DMS53 treated with DMSO at 0.1 percent for 48 hours (cell line): ENCODE results near the gene TMEM94.
A peak's percentile ranks its signal among the peaks of the same experiment; 100 is the strongest.

Source experiments
- DNase-seq: peaks from one replicate; lab custom pipeline; 2025; ENCODE audit not compliant: unreplicated experiment; lab: John Stamatoyannopoulos, UW

TMEM94 gene

DNA sequence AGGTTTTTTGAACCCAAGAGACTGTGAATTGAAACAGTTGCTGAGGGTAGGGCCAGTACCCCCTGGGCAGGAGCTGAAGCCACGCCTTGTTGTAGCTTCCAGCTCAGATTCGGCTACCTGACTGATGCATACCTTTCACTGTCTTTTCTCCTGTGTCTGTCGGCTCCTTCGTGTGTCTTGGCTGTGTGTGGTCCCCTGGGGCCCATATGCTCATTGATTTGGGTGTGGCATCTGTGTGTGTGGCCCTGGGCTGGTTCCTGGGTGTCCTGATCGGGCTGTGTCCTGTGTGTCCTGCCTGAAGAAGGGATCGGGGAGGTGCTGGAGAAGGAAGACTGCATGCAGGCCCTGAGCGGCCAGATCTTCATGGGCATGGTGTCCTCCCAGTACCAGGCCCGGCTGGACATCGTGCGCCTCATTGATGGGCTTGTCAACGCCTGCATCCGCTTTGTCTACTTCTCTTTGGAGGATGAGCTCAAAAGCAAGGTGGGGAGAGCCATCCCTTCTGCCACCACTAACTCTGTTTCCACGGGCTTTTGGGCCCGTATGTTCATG, 38.0 kb downstream of the TMEM94 start:
- no peak for DNase-seq

DNA sequence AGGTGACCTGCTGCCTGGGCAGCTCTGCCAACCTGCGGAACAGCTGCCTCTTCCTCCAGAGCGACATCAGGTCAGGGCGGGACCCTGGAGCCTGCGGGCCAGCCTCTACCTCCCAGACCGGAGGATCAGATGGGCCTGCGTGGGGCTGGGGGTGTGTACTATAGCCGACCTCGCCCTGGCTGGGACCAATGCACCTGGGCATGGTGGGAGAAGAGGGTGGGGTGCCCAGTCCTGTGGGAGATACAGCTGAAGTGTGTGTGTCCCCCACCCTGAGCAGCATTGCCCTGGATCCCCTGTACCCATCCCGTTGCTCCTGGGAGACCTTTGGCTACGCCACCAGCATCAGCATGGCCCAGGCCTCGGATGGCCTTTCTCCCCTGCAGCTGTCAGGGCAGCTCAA, 39.6 kb downstream of the TMEM94 start:
- DNase-seq = no peak

DNA sequence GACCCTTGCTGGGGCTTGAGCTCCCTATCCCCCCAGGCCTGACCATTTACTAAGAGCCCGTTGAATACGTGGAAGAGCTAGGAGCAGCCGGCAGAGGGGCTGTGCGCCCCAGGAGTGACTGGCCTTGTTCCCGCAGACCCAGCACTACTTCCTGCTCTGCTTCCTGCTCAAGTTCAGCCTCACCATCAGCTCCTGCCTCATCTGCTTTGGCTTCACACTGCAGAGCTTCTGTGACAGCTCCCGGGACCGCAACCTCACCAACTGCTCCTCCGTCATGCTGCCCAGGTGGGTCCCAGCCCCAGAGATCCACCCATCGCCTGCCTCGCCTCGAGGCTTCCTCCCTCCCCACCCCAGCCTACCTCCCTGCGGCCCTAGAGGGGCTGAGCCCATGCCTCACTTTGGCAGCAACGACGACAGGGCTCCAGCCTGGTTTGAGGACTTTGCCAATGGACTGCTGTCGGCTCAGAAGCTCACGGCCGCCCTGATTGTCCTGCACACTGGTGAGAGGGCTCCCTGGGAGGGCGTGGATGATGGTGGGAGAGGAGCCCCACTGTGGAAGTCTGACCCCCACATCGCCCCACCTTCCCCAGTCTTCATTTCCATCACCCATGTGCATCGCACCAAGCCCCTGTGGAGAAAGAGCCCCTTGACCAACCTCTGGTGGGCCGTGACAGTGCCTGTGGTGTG, 41.7 kb downstream of the TMEM94 start:
- no peak for DNase-seq

DNA sequence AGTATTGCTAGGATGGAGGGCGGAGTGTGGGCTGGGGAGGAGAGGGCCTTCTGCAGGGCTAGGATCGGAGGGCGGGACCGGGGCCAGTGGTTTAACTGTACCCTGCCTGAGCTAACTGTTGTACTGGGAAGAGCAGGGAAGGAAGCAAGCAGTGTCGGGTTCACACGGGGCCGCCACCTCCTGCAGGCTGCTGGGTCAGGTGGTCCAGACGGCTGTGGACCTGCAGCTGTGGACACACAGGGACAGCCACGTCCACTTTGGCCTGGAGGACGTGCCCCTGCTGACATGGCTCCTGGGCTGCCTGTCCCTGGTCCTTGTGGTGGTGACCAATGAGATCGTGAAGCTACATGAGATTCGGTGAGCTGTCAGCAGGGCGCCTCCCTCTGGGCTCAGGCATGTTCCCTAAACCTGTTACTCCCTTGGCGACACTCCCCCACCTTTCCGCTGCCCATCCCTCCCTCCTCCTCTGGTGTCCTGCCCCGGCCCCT, 42.3 kb downstream of the TMEM94 start:
- no peak for DNase-seq

DNA sequence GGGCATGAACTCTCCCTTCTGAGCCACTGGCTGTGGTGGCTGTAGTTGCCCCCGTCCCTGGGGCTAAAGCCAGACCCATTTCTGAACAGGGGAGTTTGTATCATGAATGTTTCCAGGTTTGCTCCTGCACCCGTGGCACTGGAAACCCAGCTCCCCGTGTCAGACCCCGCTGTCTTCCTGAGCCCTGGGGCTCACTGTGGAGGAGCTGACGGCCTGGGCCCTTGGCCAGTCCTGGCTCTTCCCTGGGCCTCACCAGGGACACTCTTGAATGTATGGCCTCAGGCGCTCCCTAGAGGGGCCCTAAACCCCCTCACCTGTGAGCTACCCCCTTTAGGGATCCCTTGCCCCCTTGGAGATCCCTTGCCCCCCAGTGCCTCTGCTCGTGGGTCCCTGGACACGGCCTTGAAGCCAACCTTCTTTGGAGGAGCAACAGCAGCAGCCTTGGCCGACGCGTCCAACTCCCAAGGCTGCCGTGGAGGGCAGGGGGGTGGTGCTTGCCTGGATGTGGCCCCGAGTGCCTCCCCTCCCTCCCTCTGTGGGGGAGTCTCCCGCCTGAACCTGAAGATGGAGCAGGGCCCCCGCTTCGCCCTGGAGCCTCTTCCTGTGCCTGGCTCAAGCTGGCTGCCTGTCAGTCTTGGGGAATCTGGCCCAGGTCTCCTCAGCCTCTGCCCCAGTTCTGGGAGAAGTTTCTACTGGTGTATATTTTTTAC, 43.0 kb downstream of the TMEM94 start:
- DNase-seq = no peak

DNA sequence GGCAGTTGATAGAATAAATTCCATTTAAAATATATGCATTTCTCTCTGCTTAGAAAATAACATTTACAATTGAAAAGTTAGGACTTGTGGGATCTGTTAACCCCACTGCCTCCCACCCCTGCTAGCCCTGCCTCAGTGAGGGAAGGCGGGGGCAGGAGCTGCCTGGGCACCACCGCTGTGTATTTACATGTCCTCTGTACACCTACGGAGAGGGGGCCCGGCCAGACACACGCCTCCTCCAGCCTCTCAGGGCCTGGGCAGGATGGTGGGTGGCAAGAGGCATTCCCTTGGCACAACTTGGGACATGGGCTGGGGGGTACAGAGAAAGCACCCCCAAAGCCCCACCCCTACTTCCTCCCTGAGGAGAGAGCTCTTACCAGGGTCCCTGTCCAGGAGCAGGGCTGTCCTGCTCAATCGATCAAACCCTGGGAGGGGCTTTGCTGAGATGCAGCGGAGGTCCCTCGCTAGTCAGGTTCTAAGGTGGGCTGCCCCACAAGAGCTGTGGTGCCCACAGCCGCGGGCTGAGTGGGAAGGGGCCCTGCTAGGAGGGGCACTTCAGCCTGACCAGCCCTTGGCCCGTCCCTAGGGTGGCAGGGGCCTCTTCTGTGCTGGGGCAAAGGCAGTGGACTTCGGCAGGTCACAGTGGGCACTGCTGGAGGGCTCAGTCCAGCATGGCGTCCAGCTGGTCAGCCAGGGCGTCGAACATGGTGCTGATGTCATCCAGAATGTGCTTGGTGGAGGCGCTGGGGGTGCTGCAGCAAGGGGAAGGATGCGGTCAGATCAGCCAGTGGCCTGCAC, 44.2 kb downstream of the TMEM94 start:
- DNase-seq = no peak

DNA sequence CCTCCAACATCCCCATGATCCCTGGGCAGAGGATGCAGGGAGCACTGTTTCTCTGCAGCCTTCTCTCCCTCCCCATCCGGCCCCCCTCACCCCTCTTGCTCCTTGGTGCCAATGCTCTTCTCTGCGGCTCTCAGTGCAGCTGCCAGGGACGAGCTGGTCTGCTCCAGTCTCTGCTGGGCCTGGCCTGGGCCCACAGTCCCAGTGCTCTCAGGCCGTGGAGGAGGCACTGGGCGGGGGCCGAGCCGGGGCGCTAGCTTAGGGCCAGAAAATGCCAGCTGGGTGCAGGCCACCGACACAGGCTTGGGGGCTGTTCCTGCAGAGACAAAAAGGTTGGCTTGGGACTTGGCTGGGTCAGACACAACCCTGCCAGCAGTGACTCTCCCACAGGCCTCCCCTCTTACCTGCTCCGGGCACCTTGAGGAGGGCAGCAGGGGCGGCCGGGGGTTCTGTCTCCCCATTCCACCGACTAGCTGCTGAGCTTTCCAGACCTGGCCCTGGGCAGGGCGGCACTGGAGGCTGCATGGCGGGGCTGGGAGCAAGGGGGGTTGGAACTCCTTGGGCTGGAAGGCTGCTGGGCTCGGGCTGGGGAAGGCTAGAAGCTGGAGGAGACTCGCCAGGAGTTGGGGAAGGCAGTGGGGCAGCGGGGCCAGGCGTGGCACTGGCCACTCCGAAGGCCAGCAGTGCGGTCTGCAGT, 45.1 kb downstream of the TMEM94 start:
- no peak for DNase-seq

DNA sequence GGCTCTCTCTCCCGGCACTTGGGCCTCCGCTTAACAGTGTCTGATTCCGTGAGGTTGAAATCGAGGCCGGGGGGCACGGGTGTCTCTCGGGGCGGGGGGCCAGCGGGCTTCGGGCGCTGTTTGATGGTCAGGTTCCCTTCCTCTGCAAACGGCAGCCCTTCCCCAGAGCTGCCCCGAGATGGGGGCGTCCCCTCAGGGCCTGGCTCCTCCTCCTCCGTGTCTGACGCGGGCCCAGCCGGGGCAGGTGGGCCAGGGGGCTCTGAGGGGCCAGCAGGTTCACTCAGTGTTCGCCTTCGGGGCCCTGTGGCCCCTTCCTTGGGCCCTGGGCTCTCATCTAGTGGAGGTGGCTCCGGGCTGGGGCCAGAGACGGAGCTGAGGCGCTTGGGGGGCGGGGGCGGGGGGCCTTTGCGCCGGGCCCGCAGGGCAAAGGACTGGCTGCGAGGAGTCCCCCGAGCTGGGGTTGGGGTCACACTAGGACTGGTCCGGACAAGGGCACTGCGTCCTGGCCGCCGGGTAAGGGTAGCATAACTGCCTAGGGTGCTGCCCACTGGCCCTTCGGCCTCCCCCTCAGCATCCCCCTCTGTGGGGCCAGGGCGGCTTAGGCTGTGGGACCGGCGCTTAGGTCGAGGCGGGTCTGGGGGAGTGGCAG, 45.8 kb downstream of the TMEM94 start:
- DNase-seq = no peak

DNA sequence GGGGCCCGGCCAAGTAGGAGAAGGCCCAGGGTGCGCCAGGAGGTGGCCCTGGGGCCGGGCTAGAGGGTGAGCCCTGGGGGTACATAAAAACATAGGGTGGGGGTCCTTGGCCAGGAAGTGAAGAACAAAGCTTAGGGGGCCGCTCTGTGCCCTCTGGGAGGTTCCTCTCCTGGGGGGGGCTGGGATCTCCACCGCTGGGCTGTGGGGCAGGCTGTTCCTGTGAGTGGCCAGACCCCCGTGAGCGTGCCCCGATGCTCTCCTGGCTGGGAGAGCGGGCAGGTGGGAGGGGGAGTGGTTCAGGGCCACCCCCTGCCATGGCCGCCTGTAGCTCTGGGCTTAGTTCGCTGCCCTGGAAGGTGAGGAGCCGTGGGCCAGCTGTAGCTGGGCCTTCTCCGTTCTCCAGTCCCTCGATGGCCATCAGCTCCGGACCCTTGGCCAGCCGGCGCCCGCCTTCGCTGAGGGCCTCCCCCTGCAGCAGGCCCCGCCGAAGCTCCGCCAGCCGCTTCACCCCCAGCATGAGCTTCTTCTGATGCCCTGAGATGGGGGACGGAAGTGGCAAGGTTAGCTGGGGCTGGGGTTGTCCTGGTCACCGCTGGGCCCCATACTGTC, 46.4 kb downstream of the TMEM94 start:
- DNase-seq = no peak

DNA sequence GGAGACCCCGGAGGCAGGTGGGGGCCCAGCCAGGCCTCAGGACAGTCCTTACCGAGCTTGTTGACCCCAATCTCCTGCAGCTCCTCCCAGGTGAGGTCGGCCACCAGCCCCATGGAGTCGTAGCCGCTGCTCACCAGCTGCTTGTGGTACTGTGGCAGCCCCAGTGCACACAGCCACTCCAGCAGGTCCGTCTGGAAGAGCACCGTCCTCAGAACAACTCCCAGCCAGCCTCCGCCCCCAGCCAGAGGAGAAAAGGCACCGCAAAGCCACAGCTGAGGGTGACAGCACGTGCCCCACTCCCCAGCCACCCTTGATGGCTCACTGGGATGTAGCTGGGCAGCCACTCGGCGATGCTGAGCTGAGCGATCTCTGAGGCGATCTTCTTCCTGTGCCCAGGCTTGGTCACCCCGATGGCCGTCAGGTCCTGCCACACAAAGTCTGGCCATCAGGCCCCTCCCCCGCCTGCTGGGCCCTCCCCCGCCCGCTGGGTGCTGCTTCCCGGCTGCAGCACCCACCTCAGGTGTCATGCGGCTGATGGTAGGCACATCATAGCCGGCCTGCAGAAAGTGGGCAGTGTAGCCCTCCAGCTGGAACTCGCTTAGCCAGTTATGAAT, 47.0 kb downstream of the TMEM94 start:
- no peak for DNase-seq

DNA sequence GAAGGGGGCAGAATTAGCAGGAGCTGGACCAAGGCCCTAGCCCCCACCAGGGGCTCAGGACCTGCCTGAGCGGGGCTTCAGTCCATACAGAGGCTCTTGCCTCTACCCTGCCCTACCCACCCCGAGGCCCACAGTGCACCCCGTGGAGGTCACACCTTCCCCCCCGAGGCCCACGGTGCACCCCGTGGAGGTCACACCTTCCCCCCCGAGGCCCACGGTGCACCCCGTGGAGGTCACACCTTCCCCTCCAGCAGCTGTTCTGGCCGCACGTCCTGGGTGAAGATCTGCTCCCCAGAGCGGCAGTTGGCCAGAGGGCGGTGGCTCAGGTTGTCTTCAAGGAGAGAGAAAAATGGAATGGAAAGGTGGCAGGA, 47.5 kb downstream of the TMEM94 start:
- no peak for DNase-seq

DNA sequence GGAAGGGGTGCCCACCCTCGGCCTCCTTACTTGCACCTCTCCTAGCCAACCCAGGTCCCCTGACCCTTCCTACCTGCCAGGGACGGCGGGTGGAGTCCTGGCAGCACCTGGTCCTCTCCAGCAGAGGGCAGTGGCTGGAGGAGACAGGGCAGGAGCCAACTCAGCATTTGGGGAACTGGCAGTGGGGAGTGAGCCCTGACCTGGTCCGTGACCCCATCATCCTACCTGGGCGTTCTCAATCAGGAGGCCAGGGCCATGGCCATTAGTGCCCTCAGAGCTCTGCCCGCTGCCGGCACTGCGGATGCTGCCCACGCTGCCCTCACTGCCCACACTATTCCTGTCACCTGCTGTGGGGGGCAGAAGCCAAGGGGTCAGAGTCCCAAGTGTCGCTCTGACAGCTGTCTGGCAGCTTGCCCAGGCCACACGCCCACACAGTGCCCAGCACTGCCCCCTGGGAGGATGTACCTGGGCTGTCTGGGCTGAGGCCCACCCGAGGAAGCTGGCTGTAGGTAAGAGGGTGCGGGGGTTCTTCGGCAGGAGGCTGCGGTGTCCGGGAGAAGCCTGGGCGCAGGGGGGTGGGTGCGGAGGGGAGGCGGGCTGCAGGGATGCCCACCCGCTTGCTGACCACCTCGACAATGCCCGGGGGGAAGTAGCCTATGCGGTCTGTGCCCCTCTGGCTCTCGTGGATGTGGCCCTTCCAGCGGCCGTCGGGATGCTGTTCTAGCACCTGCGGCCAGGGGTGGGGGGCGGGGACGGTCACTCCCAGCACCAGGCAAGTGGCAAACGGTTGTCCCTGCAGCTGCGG, 48.1 kb downstream of the TMEM94 start:
- peak; percentile 15 for DNase-seq

DNA sequence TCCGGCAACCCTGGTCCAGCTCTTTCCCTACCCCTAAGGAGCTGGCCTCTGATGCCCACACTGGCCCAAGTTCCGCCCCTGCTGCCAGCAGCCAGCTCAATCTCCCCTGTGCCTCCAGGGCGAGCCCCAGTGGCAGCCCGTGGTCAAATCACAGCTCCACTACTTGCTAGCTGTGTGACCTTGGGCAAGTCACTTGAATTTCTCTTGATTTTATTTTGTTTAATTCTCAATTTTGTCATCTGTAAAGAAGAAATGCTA, 48.6 kb downstream of the TMEM94 start:
- DNase-seq = no peak

DNA sequence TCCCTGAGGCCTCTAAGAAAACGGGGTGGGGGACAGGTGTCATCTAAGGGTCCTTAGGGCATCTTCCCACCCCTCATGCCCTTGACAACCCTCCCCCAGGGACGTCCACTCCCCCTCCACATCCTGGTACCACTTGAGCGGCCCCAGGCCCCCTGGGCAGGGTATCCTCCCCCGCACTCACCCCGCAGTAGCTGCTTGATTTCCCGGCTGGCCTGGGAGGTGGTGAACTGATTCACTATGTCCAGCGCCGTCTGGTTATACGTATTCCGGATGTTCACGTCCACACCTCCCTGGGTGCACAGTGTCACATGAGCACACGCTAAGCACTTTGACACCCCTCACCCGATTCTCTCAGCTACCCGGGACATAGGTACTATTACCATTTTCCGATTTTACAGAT, 49.2 kb downstream of the TMEM94 start:
- no peak for DNase-seq

DNA sequence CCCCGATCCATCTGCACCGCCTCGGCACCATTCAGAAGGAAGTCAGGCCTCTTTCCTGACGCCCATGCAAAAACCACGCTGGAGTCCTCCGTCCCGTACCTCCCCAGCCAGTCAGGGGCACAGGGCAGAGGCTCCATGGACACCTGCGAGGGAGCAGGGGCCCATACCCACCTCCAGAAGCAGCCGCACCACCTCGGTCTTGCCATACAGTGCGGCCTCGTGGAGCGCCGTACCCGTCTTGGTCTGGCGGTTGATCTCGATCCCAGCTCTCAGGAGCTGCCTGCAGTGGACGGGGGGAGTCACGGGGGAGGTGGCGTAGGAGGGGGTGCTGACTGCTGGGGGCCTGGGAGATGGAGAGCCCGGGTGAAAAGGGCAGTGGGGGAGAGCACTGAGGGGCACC, 49.7 kb downstream of the TMEM94 start:
- DNase-seq = no peak

DNA sequence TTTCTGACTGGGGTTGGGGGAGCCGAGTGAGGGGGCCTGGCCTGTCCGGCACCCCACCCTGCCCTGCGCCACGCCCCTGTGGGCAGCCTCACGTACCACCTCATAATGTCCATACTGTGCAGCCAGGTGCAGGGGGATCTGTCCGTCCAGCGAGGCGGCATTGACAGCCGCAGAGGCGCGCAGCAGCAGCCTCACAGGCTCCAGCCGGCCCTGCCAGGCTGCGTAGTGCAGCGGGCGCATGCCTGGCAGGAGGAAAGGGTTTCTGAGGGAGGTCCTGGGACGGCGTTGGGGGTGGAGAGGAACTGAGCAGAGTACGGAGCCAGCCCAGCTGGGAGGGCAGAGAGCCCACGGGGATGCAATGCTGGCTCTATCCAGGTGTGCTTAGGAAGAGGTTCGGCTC, 50.5 kb downstream of the TMEM94 start:
- DNase-seq = no peak

DNA sequence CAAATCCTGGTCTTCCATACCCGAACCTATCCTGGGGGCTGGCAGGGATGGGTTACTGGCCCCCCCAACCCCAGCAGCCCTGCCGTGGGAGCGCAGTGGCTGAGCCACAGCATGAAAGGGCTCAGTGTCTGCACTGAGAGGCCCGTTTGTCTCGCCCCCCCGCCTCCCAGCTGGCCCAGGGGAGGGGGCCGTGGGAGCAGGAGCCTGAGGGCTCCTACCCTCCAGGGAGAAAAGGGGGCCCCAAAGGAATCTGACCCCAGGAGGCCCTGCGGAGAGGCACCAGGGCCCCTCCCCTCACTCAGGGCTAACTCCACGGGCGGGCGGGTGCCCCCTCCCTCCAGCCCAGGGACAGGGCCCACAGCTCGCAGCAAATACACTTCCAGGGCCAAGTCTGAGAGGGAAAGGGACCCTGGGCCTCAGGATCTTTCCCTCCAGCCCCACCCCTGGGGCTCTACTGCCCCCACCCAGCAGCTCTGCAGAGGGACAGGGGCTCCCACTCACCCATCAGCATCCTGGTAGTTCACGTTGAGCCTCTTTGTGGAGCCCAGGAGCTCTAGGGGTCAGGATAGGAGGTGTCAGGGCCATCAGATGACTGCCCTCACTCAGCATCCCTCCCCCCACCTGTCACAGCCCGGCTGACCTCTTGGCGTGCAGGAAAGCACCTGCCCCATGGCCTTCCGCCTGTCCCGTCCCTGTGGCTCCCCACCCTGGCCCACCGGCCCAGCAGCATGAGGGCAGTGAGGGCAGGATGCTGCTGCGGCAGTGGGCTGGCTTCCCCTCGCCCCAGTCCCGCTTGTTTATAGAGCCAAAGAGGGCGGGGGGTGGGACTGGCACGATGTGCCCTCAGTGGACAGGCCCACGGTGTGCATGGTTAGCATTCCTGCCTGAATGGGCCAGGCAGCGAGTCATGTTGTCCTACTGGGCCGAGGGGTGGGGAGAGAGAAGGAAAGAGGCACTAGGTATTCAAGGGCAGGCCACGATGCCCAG, 51.6 kb downstream of the TMEM94 start:
- DNase-seq = no peak

DNA sequence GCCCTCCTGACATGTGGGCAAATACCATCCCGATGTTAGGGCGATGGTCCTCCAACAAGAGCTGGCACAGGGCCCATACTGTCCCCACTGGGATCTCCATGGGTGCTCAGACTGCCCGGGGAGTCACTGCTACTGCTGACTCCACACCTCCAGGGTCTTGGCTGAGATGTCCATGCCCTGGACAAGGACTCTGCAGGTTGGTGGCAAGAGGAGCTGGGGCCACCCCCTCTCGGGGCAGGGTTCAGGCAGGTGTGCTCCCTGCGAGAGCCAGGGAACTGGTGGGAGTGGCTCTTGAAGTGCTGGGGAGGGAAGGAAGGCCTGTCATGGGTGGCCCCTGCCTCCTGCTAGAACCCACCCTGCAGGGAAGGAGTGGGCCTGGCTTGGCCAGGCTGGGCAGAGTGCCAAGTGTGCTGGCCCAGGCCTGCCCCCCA, 52.5 kb downstream of the TMEM94 start:
- DNase-seq = no peak
